C4-2B (cell line): ENCODE results near the gene KCNQ1.

ENCODE experiments used
- H3K27ac ChIP-seq: fragments of 450-650 bp; 2 replicates; pipeline ENCODE4 v1.5.1; 2017
- ZFX ChIP-seq: fragments of 450-650 bp; IDR thresholded peaks from 2 replicates; pipeline ENCODE4 v1.6.1; 2017
- TF ChIP-seq, protein P1 (sequence below): fragments of 450-650 bp; conservative IDR thresholded peaks from 2 replicates; pipeline ENCODE4 v1.5.1; 2017; ENCODE audit warnings: mild to moderate bottlenecking

KCNQ1 gene

DNA sequence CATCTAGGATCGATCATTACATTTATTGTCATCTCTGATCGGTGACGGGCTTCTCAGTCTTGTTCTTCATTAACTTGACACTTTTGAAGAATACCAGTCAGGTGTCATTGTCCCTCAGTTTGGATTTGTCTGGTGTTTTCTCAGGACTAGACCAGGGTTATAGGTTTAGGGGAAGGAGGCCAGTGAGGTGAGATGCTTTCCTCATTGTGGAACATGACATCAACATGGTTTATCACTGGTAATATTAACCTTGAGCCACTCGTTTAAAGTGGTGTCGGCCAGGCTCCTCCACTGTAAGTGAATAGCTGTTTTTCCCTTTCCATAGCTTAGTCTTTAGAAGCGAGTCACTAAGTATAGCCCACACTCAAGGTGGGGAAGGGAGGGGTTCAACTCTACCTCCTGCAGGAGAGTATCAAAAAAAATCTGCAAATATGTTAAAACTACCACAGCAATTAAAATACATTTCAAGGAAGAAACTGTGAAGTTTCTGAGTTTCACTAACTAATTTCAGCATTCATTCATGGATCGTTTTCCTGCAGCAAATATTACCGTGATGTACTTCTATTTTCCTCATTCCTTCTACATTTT lies 213.0 kb downstream of the KCNQ1 start:
- no peak overlapping the region for H3K27ac ChIP-seq
- no peak for TF ChIP-seq ZFX
- TF ChIP-seq, protein P1, sequence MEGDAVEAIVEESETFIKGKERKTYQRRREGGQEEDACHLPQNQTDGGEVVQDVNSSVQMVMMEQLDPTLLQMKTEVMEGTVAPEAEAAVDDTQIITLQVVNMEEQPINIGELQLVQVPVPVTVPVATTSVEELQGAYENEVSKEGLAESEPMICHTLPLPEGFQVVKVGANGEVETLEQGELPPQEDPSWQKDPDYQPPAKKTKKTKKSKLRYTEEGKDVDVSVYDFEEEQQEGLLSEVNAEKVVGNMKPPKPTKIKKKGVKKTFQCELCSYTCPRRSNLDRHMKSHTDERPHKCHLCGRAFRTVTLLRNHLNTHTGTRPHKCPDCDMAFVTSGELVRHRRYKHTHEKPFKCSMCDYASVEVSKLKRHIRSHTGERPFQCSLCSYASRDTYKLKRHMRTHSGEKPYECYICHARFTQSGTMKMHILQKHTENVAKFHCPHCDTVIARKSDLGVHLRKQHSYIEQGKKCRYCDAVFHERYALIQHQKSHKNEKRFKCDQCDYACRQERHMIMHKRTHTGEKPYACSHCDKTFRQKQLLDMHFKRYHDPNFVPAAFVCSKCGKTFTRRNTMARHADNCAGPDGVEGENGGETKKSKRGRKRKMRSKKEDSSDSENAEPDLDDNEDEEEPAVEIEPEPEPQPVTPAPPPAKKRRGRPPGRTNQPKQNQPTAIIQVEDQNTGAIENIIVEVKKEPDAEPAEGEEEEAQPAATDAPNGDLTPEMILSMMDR: no peak

GRCh38 chr11:2660357-2660939 lies 215.6 kb downstream of the KCNQ1 start:
- no peak overlapping the region for H3K27ac ChIP-seq
- TF ChIP-seq ZFX: no peak
- TF ChIP-seq, protein P1: no peak

GRCh38 chr11:2661173-2662023 lies 216.6 kb downstream of the KCNQ1 start:
- TF ChIP-seq, protein P1: no peak
- no peak for TF ChIP-seq ZFX
- no peak overlapping the region for H3K27ac ChIP-seq

DNA sequence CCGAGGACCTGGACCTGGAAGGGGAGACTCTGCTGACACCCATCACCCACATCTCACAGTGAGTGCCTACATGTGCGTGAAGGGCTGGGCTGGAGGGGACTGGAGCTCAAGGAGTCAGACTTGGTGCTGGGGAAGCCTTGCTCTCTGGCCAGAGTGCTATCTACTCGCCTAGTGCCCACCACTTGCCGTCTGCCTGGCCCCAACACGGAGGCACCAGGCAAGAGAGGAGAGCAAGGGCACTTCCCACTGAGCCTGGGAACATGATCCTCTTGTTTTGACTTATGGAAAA lies 217.2 kb downstream of the KCNQ1 start:
- H3K27ac ChIP-seq: no peak overlapping the region
- no peak for TF ChIP-seq ZFX
- TF ChIP-seq, protein P1: no peak

DNA sequence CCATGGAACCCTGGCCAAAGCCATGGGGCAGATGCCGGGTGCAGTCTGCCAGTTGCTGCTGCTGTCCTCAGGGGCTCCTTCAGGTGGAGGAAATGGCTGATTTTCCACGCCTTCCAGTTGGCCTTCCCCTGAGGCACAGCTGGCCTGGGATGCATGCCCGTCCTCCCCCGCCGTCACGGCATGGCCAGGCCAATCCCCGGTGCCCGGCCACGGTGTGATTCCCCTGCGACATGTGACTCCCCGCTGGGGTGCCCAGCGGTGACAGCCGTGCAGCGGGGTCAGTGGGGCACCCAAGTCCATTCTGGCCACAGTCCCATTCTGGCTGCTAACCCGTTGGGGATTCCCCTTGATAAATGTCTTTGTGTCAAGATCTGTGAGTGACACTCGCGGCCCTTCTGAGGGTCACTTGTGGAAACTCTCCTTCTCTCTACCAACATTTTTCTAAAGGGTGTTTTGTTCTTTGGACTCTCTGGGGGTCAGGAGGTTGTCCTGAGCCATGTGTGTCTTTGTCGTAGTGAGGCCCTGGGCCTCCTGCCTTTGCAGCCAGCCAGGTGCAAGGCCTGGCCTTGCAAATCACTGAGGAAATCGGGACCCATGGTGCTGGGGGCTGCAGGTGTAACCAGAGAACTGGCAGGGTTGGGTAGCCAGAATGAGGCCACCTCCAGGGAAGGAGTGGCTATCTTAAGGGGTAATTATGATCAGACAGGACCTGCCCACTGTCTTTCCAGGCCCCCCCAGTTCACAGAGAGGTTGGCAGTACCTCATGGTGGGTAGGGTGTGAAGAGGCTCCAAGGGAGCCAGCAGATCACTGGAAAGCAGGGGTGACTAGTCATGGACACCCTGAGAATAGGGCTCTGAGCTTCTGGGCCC lies 217.9 kb downstream of the KCNQ1 start:
- H3K27ac ChIP-seq: no peak overlapping the region
- no peak for TF ChIP-seq ZFX
- TF ChIP-seq, protein P1: no peak

GRCh38 chr11:2663506-2663905 lies 218.7 kb downstream of the KCNQ1 start:
- no peak overlapping the region for H3K27ac ChIP-seq
- no peak for TF ChIP-seq ZFX
- TF ChIP-seq, protein P1: no peak

- H3K27ac ChIP-seq: no peak overlapping the region
- no peak for TF ChIP-seq ZFX
- TF ChIP-seq, protein P1: no peak
Measured at GRCh38 chr11:2663915-2664314, 219.1 kb downstream of the KCNQ1 start.
